Stimulated activated CD8-positive, alpha-beta memory T cell treated with anti-CD3 and anti-CD28 coated beads, Interleukin-2, amount 100 ng/mL, for 1 hour (primary cell): ENCODE measurements around the gene EHD1.
"Not testable (repeated sequence)": the region's sequence is repeated elsewhere in the genome, so short reads cannot be mapped to it uniquely, and the experiment has no call there.

Source experiments
- DNase-seq, 2 donors: peaks; one replicate each; pipeline ENCODE4 v3.0.0-alpha.2; 2020; ENCODE audit warnings: low read depth in 2 of 2

Gene EHD1

DNA sequence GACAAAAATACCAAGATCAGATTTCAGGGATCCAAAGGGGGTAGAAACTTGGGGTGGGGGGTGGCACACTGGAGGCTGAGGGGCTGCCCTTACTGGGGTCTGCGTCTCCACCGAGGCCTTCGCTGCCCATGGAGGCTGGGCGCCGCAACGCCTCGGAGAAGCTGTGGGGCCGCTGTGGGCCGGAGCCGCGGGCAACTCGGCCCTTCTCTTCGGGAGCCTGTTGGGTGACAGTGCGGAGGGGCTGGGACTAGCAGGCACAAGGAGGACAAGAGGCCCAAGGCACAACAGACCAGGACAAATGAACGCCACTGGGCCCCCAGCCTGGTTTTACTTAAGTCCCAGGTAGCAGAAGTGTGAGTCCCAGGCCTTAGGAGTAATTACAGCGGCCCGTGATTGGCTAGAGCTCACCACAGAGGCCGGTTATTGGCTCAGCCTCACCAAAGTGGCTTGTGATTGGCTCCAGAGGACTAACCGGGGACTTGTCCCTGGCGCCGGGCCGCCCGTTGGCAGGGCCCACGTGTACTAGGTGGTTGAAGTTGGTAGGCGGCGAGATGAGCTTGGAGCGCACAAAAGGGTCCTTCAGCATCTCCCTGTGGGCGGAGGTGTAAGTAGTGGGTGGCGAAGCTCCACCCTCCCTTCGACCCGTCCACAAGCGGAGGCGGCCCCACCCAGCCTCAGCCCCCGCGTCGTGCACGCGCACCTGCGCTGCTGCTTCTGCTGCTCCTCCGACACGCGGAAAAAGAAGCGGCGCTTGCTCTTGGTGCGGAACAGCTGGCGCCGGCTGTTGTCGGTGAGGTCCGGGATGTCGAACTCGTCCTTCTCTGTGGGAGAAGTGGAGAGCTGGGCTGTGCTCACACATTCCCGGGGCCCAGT lies 51.6 kb downstream of the EHD1 start:
- DNase-seq = no peak

DNA sequence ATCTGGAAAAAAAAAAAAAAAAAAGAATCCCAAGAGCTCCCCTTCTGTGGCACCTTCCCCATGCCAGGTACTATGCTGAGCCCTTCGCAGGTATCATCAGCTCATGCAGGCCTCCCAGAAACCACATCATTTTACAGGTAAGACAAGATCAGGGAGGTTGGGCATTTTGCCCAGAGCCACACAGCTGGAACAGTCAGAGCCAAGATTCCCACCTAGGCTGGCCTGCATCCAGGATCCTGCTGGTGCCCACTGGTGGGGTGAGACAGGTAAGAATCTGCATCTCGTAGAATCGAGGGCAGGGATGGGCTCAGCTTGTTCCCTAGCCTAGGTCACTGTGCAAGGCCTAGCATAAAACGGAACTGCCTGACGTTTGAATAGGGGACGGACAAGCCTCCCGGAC lies 52.4 kb downstream of the EHD1 start:
- no peak for DNase-seq

DNA sequence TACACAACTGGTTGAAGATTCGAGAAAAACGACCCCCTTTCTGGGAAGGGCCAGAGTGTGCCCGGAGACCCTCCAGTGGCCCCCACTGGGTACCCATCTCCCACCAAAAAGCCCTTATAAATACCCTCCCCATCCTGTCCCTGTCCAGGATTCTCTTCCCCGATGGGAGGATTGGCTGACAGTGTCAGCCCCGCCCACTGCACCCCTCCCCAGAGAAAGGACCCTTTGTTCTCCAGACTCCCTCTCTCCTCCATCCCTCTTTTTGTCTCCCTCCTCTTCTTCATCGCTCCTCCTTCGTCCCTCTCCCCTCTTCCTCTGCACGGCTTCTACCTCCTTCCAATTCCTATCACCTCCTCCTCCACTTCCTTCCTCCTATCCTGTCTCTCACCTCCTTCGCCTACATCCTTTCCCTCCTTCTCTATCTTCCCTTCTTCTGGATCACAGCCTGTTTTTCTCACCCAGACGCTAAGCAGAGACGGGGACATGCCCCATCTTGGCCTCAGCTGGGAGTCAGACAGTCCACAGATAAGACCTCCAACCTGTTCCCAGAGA lies 54.8 kb downstream of the EHD1 start:
- no peak for DNase-seq

DNA sequence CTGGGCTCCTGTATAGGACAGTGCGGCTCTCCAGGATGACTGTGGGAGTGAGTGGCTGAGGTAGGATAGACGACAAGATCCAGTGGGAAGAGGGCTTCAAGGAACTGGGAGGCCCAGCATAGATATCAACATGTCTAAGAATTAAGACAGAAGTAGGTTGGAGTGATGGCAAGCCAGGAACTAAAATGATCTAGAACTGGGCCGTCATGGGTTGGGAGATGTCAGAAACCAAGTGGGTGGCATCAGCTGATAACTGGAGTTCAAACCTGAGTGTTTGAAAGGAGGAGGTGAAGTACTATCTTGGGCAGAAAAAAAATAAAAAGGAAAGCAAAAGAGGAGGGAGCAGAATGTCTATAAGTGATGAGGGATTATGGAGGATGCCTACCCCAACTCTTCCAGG lies 60.9 kb downstream of the EHD1 start:
- DNase-seq = no peak

DNA sequence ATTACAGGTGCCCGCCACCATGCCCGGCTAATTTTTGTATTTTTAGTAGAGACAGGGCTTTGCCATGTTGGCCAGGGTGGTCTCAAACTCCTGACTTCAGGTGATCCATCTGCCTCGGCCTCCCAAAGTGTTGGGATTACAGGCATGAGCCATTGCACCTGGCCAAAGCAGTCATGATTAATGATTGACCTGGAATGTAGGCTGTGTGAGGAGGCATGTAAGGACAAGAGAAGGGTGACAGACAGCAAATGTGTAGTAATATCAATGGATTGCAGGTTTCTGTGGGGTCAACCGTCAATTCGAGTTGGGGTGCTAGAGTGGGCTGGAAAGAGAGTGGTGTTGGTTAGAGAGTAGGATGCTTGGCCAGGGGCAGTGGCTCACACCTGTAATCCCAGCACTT lies 63.0 kb downstream of the EHD1 start:
- not testable (repeated sequence) for DNase-seq

DNA sequence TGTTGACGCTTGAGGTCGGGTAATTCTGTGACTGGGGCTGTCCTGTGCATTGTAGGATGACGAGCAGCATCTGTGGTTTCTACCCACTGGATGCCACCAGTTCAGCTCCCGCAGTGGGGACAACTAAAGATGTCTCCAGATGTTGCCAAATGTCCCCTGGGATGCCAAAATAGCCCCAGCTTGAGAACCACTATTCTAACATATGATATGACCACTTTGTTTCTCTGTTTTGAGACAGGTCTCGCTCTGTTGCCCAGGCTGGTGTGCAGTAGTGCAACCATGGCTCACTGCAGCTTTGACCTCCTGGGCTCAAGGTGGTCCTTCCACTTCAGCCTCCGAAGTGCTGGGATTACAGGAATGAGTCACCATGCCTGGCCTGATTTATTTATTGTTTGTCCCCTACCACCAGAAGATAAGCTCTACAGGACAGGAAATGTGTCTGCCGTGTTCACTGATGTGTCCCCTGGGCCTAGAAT lies 63.7 kb downstream of the EHD1 start:
- DNase-seq = no peak

DNA sequence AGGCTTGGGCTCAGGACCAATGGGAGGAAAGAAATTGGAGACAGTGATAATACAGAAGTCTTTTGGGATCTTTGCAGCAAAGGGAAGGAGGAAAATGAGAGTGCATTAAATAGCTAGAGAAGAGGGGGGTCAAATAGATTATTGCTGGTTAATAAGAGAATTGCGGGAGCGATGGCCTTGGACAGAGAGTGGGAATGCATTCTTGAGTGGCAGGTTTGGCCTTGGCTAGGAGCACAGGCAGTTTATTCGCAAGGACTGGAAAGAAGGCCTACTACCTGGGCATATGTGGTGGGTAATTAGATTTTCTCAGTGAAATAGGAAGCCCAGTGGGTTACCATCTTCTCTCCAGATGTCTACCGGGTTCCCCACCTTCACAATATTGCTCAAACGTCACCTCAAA lies 64.6 kb downstream of the EHD1 start:
- no peak for DNase-seq

DNA sequence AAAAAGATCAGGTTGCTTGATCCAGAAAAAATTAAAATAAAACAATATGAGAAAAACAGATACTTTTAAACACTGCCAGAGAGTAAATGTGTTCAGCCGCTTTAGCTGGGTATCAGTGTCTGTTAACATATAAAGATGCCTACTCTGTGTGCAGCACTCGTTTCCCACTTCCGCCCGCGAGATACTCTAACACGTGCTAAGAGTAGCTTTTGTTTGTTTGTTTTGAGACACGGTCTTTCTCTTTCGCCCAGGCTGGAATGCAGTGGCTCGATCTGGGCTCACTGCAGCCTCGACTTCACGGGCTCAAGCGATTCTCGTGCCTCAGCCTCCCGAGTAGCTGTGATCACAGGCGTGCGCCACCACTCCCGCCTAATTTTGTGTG lies 67.5 kb downstream of the EHD1 start:
- peak in 1 of 2 donors; percentile 29 for DNase-seq

DNA sequence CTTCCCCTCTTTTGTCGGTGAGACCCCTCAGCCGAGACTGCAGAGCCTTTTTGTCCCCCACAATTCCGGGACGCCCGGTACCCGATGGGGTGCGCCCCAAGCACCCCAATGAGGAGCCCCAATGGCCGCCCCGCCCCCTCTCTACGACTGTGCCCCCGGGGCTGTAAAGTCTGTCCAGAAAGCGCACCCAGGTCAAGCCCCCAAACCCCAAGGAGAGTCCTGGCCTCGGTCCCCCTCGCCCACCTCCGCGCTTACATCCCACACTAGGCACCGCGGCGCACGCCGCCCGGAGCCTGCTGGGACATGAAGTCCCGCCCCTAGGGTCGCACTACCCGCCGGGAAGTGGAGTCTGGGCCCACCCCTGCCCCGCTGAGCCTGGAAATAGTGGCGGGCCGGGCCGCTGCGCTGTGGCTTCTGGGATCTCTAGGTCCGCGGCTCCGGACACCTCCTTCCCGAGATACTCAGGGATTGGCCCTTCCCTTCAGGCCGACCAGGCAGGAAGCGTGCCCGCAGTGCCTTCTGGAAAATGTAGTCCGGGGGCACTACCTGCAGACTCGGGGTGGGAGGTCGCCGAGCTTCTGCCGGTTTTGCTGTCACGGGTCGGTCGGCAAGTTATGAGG lies 68.0 kb downstream of the EHD1 start, which contains the start of gene MEN1:
MEN1 (minus strand) TSS at position 281 of the 620 bp plus-strand sequence. CDS start 442 bp downstream, outside the sequence.
- DNase-seq = peak; percentile 49

DNA sequence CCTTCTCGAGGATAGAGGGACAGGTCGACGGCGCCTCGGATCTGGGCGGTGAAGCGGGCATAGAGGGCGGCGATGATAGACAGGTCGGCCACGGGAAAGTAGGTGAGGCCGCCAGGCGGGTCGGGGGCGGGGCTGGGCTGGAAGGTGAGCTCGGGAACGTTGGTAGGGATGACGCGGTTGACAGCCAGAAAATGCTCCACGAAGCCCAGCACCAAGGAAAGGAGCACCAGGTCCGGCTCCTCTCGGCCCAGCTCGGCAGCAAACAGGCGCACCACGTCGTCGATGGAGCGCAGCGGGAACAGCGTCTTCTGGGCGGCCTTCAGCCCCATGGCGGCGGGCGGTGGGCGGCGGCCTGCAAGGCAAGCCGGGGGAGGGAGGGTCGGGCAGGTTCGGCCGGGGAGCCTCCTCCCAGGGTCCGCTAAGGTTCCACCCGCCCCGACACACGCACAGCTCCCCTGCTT lies 68.6 kb downstream of the EHD1 start:
- DNase-seq = no peak

DNA sequence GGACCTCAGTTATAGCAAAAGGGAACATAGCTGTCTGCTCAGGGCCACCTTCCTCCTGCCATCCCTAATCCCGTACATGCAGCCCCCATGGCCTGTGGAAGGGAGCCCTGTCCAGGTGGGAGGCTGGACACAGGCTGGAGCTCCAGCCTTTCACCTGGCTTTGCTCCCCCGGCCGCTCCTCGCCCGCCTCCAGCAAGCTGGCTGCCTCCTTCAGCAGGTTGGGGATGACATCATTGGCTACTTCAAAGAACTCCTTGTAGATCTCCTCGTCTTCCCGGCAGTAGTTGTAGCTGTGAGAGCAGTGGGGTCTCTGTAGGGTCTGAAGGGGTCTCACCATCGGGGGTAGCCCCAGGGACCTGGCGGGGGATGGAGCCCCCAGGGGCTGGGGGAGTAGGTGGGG lies 72.9 kb downstream of the EHD1 start:
- no peak for DNase-seq

DNA sequence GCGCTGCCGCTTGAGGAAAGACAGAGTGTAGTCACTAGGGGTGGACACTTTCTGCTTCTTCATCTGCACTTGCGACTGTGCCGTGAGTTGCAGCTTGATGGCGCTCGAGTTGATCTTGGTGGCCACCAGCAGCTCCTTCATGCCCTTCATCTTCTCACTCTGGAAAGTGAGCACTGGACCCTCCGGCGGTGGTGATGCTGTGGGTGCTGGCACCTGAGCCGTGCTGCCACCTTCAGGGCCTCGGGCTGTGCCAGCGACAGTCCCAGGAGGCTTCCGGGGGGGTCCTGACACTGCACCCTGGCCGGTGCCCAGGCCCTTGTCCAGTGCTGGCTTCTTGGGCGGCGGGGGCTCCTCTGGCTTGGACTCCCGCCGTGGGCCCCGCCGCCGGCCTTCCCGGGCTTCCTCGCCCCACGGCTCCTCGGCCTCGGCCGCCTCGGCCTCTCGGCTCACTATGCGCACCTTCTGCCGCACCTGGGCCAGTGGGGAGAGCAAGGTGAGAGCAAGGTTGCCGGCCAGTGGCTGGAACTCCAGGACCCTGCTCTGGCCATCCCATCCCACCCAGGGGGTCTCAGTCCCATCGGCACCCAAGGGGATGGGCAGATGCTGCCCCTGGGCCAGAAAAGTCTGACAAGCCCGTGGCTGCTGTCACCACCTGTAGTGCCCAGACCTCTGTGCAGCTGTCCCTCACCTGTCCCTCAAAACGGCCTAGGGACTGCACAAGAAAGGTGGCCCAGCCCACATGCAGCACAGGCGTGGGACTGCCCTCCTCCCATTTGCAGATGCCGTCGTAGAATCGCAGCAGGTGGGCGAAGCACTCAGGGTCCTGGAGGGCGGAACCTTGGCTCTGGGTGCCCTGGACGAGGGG lies 73.8 kb downstream of the EHD1 start:
- DNase-seq = no peak

DNA sequence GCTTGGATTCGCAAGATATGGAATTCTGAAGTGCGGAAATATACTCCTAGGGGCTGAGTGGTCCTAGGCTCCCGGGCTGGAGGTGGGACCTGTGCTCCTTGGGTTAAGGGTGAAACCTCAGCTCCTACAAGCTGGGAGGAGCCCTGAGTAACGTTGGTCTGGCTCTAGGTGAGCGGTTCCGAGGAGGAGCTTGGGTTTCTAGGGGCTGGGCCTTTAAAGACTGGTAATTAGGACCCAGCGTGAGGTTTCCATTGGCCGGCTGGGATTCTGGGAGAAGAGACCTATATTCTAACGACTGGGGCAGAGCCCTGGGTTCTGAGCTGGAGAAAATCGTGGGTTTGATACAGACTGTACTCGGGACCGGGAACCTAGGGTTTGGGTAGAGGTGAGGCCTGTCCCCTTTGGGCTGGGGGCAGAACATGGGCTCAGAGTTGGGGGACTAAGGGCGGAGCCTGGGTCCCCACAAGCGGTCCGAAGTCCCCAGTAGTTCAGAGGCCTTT lies 74.5 kb downstream of the EHD1 start:
- no peak for DNase-seq

DNA sequence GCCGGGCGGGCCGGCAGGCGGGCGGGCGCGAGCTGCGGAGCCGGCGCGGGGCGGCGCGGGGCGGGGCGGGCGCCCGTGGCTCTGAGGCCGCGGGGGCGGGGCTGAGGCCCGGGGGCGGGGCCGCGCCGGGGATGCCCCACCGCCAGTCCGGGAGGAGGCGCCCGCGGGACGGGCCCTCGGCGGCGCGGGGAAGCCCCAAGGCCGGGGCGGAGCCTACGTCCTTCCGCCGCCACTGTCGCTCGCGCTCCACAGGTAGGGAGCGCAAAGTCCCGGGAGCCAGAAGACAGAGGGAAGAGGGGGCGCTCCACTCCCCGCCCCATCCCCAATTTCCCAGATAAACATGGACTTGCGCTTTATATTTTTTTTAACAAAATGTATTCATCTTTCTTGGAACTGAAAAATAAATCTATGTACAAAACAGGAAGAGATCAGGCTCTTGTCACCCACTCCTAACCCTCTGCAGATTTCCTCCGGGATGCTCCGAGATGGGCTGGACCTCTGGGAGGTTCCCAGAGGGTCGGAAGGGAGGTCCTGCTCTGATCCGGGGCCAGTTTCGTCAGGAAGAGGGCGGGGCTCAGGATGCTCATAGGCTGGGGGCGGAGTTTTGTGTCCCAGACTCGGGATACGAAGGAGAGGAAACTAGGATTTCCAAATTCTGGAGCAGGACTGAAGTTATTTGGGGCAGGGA lies 75.1 kb downstream of the EHD1 start, which contains the start of gene MAP4K2:
MAP4K2 (minus strand) TSS at position 57 of the 688 bp plus-strand sequence. CDS start 65 bp downstream, outside the sequence.
- peak; percentile 68 to 76 for DNase-seq

DNA sequence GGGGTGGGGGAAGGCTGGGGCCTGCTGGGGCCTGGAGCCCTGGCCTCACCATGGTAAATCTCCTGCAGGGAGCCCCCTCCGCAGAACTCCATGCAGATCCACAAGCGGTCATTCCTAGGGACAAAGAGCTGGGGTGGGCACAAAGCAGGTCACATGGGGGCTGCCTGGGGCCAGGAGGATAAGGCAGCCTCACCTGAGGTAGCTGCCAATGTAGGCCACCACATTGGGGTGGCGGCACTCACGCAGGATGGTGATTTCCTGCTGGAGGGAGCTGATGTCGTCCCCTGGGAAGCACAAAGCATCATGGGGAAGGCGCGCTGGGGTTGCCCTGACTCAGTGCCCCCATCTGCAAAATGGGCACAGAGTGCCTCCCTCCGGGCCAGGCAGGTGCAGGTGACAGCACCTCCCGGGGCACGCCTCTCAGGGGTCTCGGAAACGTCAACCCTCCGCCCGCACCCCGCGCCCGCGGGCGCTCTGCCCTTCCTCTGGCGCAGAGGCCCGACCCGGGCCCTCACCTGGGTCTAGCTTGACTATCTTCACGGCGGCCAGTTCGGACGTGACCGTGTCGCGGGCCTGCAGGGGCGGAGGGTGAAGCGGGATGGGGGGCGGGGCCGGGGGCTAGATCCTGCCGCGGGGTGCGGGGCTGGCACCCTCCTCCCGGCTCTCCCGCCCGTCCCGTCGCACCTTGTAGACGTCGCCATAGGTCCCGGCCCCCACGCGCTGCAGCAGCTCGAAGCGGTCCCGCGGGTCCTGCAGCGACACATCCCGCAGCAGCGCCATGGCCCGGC lies 75.9 kb downstream of the EHD1 start:
- no peak for DNase-seq
